ENCODE measurements around the gene MAD1L1.

Gene MAD1L1

DNA sequence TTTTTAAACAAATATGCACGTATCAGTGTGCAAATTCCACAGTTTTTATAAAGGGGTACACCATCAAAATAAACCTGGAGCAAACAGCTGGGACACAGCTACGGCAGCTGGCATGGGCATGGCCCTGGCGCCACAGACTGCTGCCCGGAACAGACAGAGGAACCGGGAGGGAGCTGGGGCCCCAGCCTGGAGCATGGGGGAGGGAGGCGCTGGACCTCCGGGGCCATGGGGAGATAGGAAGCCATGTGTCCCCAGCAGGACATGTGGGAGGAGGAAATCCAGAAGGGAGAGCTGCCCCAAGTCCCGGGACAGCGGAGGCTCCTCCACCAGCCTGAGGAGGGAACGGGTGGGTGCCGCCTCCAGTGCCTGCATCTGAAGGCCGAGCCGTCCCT lies 180.1 kb downstream of the MAD1L1 start:
- Histone ChIP-seq H3K4me2 (ENCODE audit: low read length) (no peak overlapping the region), H3K36me3 (ENCODE audit: control insufficient read depth, low read length) (no peaks in the 10 kb centered on the region; the same call in 1 of the 2 replicates), H3K9me2 (replicated peaks; ENCODE audit: control insufficient read depth, low read length) (no peaks in the 10 kb centered on the region), H3K9me3 (ENCODE audit: control insufficient read depth, insufficient read depth, low read length) (no peaks in the 10 kb centered on the region), H3F3A (ENCODE audit: control insufficient read depth, insufficient read depth) (no peaks in the 10 kb centered on the region), H3K27me3 (ENCODE audit: control insufficient read depth, low read length) (no peaks in the 10 kb centered on the region), H4K20me1 (ENCODE audit: control insufficient read depth, insufficient read depth, low read depth, low read length) (no peaks in the 10 kb centered on the region), H3K4me1 (ENCODE audit: control insufficient read depth, low read length) (peaks cover 12% of the 10 kb centered on the region), H3K27ac (ENCODE audit: low read depth, low read length) (no peak overlapping the region), H3K4me3 (ENCODE audit: low read length) (no peak overlapping the region), H3K79me2 (ENCODE audit: control insufficient read depth, low read length) (no peaks in the 10 kb centered on the region)
- TF ChIP-seq EZH2phosphoT487 (IDR thresholded peaks at IDR 0.05; ENCODE audit: borderline replicate concordance, low read length): no peak
- TF ChIP-seq, protein P1, sequence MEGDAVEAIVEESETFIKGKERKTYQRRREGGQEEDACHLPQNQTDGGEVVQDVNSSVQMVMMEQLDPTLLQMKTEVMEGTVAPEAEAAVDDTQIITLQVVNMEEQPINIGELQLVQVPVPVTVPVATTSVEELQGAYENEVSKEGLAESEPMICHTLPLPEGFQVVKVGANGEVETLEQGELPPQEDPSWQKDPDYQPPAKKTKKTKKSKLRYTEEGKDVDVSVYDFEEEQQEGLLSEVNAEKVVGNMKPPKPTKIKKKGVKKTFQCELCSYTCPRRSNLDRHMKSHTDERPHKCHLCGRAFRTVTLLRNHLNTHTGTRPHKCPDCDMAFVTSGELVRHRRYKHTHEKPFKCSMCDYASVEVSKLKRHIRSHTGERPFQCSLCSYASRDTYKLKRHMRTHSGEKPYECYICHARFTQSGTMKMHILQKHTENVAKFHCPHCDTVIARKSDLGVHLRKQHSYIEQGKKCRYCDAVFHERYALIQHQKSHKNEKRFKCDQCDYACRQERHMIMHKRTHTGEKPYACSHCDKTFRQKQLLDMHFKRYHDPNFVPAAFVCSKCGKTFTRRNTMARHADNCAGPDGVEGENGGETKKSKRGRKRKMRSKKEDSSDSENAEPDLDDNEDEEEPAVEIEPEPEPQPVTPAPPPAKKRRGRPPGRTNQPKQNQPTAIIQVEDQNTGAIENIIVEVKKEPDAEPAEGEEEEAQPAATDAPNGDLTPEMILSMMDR (IDR thresholded peaks at IDR 0.05; ENCODE audit: low read depth, low read length, poor library complexity, severe bottlenecking): no peak

- no peak overlapping the region for H3K27ac ChIP-seq (ENCODE audit: low read depth, low read length)
- no peaks in the 10 kb centered on the region for H3K27me3 ChIP-seq (ENCODE audit: control insufficient read depth, low read length)
- H3K79me2 ChIP-seq (ENCODE audit: control insufficient read depth, low read length): no peaks in the 10 kb centered on the region
- H3K4me2 ChIP-seq (ENCODE audit: low read length): no peak overlapping the region
- H3K9me3 ChIP-seq (ENCODE audit: control insufficient read depth, insufficient read depth, low read length): no peaks in the 10 kb centered on the region
- H3K4me1 ChIP-seq (ENCODE audit: control insufficient read depth, low read length): peaks cover 11% of the 10 kb centered on the region
- no peaks in the 10 kb centered on the region for H3F3A ChIP-seq (ENCODE audit: control insufficient read depth, insufficient read depth)
- H3K36me3 ChIP-seq (ENCODE audit: control insufficient read depth, low read length): no peaks in the 10 kb centered on the region; the same call in 1 of the 2 replicates
- no peaks in the 10 kb centered on the region for H3K9me2 ChIP-seq (replicated peaks; ENCODE audit: control insufficient read depth, low read length)
- H3K4me3 ChIP-seq (ENCODE audit: low read length): no peak overlapping the region
- no peak for TF ChIP-seq EZH2phosphoT487 (IDR thresholded peaks at IDR 0.05; ENCODE audit: borderline replicate concordance, low read length)
- TF ChIP-seq, protein P1 (IDR thresholded peaks at IDR 0.05; ENCODE audit: low read depth, low read length, poor library complexity, severe bottlenecking): no peak
- no peaks in the 10 kb centered on the region for H4K20me1 ChIP-seq (ENCODE audit: control insufficient read depth, insufficient read depth, low read depth, low read length)
Measured at GRCh38 chr7:2051707-2052656, 180.8 kb downstream of the MAD1L1 start.

GRCh38 chr7:2050511-2050866 lies 182.3 kb downstream of the MAD1L1 start:
- Histone ChIP-seq H3K4me3 (ENCODE audit: low read length) (no peak overlapping the region), H3K9me2 (replicated peaks; ENCODE audit: control insufficient read depth, low read length) (no peaks in the 10 kb centered on the region), H3K9me3 (ENCODE audit: control insufficient read depth, insufficient read depth, low read length) (no peaks in the 10 kb centered on the region), H3K4me2 (ENCODE audit: low read length) (no peak overlapping the region), H3K36me3 (ENCODE audit: control insufficient read depth, low read length) (no peaks in the 10 kb centered on the region; the same call in 1 of the 2 replicates), H3K27ac (ENCODE audit: low read depth, low read length) (no peak overlapping the region), H3K4me1 (ENCODE audit: control insufficient read depth, low read length) (no peaks in the 10 kb centered on the region), H3F3A (ENCODE audit: control insufficient read depth, insufficient read depth) (no peaks in the 10 kb centered on the region), H4K20me1 (ENCODE audit: control insufficient read depth, insufficient read depth, low read depth, low read length) (no peaks in the 10 kb centered on the region), H3K27me3 (ENCODE audit: control insufficient read depth, low read length) (no peaks in the 10 kb centered on the region), H3K79me2 (ENCODE audit: control insufficient read depth, low read length) (no peaks in the 10 kb centered on the region)
- TF ChIP-seq, protein P1 (IDR thresholded peaks at IDR 0.05; ENCODE audit: low read depth, low read length, poor library complexity, severe bottlenecking): no peak
- TF ChIP-seq EZH2phosphoT487 (IDR thresholded peaks at IDR 0.05; ENCODE audit: borderline replicate concordance, low read length): no peak
